IMR-90 (cell line): ENCODE results near the gene CASP9. TPM values are rescaled to one million over a fixed set of nuclear protein-coding genes. Genes with fewer than 3 reads are reported as not detected.

ENCODE experiments used
- ATAC-seq: fragments of 200-7000 bp; cut with Tn5 transposase; 2 replicates; pipeline ENCODE4 v1.9.1; 2020; ENCODE audit warnings: low read depth, mild to moderate bottlenecking, moderate library complexity
- BruUV-seq: library from RNA; stranded (reverse); fragments of 400-500 nt; replicated peaks from 2 replicates; lab custom pipeline; 2021; lab: Mats Ljungman, UMichigan
- CTCF ChIA-PET: fragments of 300-600 bp; formaldehyde crosslinking; extraction: SDS; loops from one replicate; lab custom pipeline; 2021; ENCODE audit warnings: antibody characterized with exemption; lab: Yijun Ruan, JAX
- POLR2A ChIA-PET: fragments of 300-600 bp; sonication (Branson Sonifier 250); formaldehyde crosslinking; loops from one replicate; lab custom pipeline; 2022; ENCODE audit warnings: antibody characterized with exemption; ENCODE audit not compliant: unreplicated experiment; lab: Charles Lee
- DNase-seq: peaks from one replicate; pipeline ENCODE4 v3.0.0; 2013
- H2AFZ ChIP-seq: replicated peaks from 2 replicates; pipeline ENCODE3; 2013; ENCODE audit warnings: low read length, mild to moderate bottlenecking; ENCODE audit not compliant: poor library complexity
- H2AK5ac ChIP-seq: 2 replicates; pipeline ENCODE4 v1.6.1; 2013; ENCODE audit warnings: low read depth, low read length, inconsistent platforms
- H2AK9ac ChIP-seq: replicated peaks from 2 replicates; pipeline ENCODE3; 2013; ENCODE audit warnings: mild to moderate bottlenecking, low read depth, low read length, moderate library complexity; ENCODE audit not compliant: poor library complexity
- H2BK120ac ChIP-seq: 2 replicates; pipeline ENCODE4 v1.6.1; 2013; ENCODE audit warnings: low read depth, low read length, inconsistent platforms
- H2BK15ac ChIP-seq: 3 replicates; pipeline ENCODE4 v1.6.1; 2013; ENCODE audit warnings: low read depth, low read length, inconsistent platforms
- H2BK20ac ChIP-seq: 2 replicates; pipeline ENCODE4 v1.6.1; 2013; ENCODE audit warnings: low read depth, mild to moderate bottlenecking, inconsistent platforms, low read length, moderate library complexity
- H2BK5ac ChIP-seq: 2 replicates; pipeline ENCODE4 v1.6.1; 2013; ENCODE audit warnings: mild to moderate bottlenecking, low read depth, low read length, inconsistent platforms; ENCODE audit not compliant: poor library complexity, severe bottlenecking
- H3K14ac ChIP-seq: replicated peaks from 2 replicates; pipeline ENCODE4 v1.6.1; 2013; ENCODE audit warnings: low read depth, low read length, inconsistent platforms
- H3K18ac ChIP-seq: 2 replicates; pipeline ENCODE4 v1.6.1; 2013; ENCODE audit warnings: low read depth, low read length, control low read depth
- H3K23ac ChIP-seq: 2 replicates; pipeline ENCODE4 v1.6.1; 2013; ENCODE audit warnings: low read depth, low read length, inconsistent platforms
- H3K27ac ChIP-seq: 2 replicates; pipeline ENCODE4 v1.5.1; 2013; ENCODE audit warnings: mild to moderate bottlenecking, control low read depth, low read length; ENCODE audit not compliant: insufficient read depth
- H3K27me3 ChIP-seq: 2 replicates; pipeline ENCODE4 v1.6.1; 2013; ENCODE audit warnings: low read length; ENCODE audit not compliant: control insufficient read depth, insufficient read depth
- H3K36me3 ChIP-seq: 2 replicates; pipeline ENCODE4 v1.6.1; 2013; ENCODE audit warnings: low read length, mixed read lengths; ENCODE audit not compliant: control insufficient read depth, insufficient read depth
- H3K4ac ChIP-seq: 2 replicates; pipeline ENCODE4 v1.6.1; 2013; ENCODE audit warnings: low read depth, low read length, inconsistent platforms
- H3K4me1 ChIP-seq: 2 replicates; pipeline ENCODE4 v1.6.1; 2013; ENCODE audit warnings: low read length, mixed read lengths; ENCODE audit not compliant: control insufficient read depth, insufficient read depth
- H3K4me2 ChIP-seq: 2 replicates; pipeline ENCODE4 v1.6.1; 2013; ENCODE audit warnings: low read depth, mild to moderate bottlenecking, control low read depth, low read length, moderate library complexity
- H3K4me3 ChIP-seq: 2 replicates; pipeline ENCODE4 v1.5.1; 2013; ENCODE audit warnings: low read depth, mild to moderate bottlenecking, control low read depth, low read length, moderate library complexity; ENCODE audit not compliant: insufficient read depth
- H3K56ac ChIP-seq: 2 replicates; pipeline ENCODE4 v1.6.1; 2013; ENCODE audit warnings: low read length, inconsistent platforms; ENCODE audit not compliant: insufficient read depth; ENCODE audit errors: extremely low read depth
- H3K79me1 ChIP-seq, 2 experiments: 2 replicates each; pipeline ENCODE4 v1.6.1; 2013; ENCODE audit warnings: low read length in 2 of 2, inconsistent platforms in 1 of 2, low read depth in 1 of 2
- H3K9ac ChIP-seq: 2 replicates; pipeline ENCODE4 v1.6.1; 2013; ENCODE audit warnings: low read depth, low read length, control low read depth
- H3K9me1 ChIP-seq: 2 replicates; pipeline ENCODE4 v1.6.1; 2013; ENCODE audit warnings: low read length, inconsistent platforms; ENCODE audit not compliant: insufficient read depth
- H3K9me3 ChIP-seq: 2 replicates; pipeline ENCODE4 v1.6.1; 2013; ENCODE audit warnings: low read length; ENCODE audit not compliant: control insufficient read depth, insufficient read depth
- H4K20me1 ChIP-seq: 2 replicates; pipeline ENCODE4 v1.6.1; 2013; ENCODE audit warnings: low read length, inconsistent platforms; ENCODE audit not compliant: insufficient read depth
- H4K5ac ChIP-seq: 2 replicates; pipeline ENCODE4 v1.6.1; 2013; ENCODE audit warnings: mild to moderate bottlenecking, low read depth, low read length, control low read depth
- H4K8ac ChIP-seq, 2 experiments: 2 replicates each; pipeline ENCODE4 v1.6.1; 2013; ENCODE audit warnings: low read depth in 2 of 2, low read length in 2 of 2, control low read depth in 1 of 2, inconsistent platforms in 1 of 2
- H4K91ac ChIP-seq: 2 replicates; pipeline ENCODE4 v1.6.1; 2013; ENCODE audit warnings: low read depth, low read length, inconsistent platforms; ENCODE audit not compliant: insufficient read depth
- BHLHE40 ChIP-seq: fragments of 150-350 bp; IDR thresholded peaks from 2 replicates; pipeline ENCODE4 v1.6.1; 2016; ENCODE audit warnings: mild to moderate bottlenecking, low read depth, low read length
- CEBPB ChIP-seq: IDR thresholded peaks from 2 replicates; pipeline ENCODE4 v1.6.1; 2012; ENCODE audit warnings: low read depth, low read length, improper control_type of control experiment
- CHD1 ChIP-seq: IDR thresholded peaks from 2 replicates; pipeline ENCODE4 v1.6.1; 2012; ENCODE audit warnings: low read depth, low read length, improper control_type of control experiment
- CTCF ChIP-seq: conservative IDR thresholded peaks from 2 replicates; pipeline ENCODE4 v1.5.1; 2012; ENCODE audit warnings: mild to moderate bottlenecking, low read depth, low read length, improper control_type of control experiment
- ELK1 ChIP-seq: fragments of 150-350 bp; IDR thresholded peaks from 2 replicates; pipeline ENCODE4 v1.6.1; 2016; ENCODE audit warnings: low read depth, mild to moderate bottlenecking, low read length, moderate library complexity, borderline replicate concordance
- FOS ChIP-seq: fragments of 150-350 bp; IDR thresholded peaks from 2 replicates; pipeline ENCODE4 v1.6.1; 2016; ENCODE audit warnings: low read depth, low read length
- MAFK ChIP-seq: IDR thresholded peaks from 2 replicates; pipeline ENCODE4 v1.6.1; 2012; ENCODE audit warnings: low read depth, low read length, improper control_type of control experiment
- MAZ ChIP-seq: IDR thresholded peaks from 2 replicates; pipeline ENCODE4 v1.6.1; 2012; ENCODE audit warnings: low read depth, mild to moderate bottlenecking, low read length, improper control_type of control experiment, moderate library complexity, borderline replicate concordance
- MXI1 ChIP-seq: IDR thresholded peaks from 2 replicates; pipeline ENCODE4 v1.6.1; 2012; ENCODE audit warnings: low read depth, mild to moderate bottlenecking, low read length, moderate library complexity, borderline replicate concordance
- NFE2L2 ChIP-seq: fragments of 150-350 bp; IDR thresholded peaks from 2 replicates; pipeline ENCODE4 v1.6.1; 2016; ENCODE audit warnings: low read depth, mild to moderate bottlenecking, low read length
- POLR2A ChIP-seq: IDR thresholded peaks from 2 replicates; pipeline ENCODE4 v1.6.1; 2012; ENCODE audit warnings: mild to moderate bottlenecking, low read depth, low read length
- RAD21 ChIP-seq: IDR thresholded peaks from 2 replicates; pipeline ENCODE4 v1.6.1; 2012; ENCODE audit warnings: low read length, improper control_type of control experiment
- RCOR1 ChIP-seq: IDR thresholded peaks from 2 replicates; pipeline ENCODE4 v1.6.1; 2012; ENCODE audit warnings: mild to moderate bottlenecking, low read length, improper control_type of control experiment; ENCODE audit not compliant: insufficient replicate concordance
- RFX5 ChIP-seq: IDR thresholded peaks from 2 replicates; pipeline ENCODE4 v1.8.0; 2012; ENCODE audit warnings: low read depth, mild to moderate bottlenecking, low read length, moderate library complexity
- SMC3 ChIP-seq: fragments of 150-350 bp; IDR thresholded peaks from 2 replicates; pipeline ENCODE4 v1.6.1; 2016; ENCODE audit warnings: low read depth, mild to moderate bottlenecking, antibody characterized with exemption, low read length, moderate library complexity
- WGBS, 2 experiments: methylation state at CpG; one replicate each; pipeline versions ENCODE4 v1.1.5 to v1.1.7; 2013; ENCODE audit warnings: missing lambda C conversion rate in 2 of 2; ENCODE audit not compliant: insufficient read length in 1 of 2; ENCODE audit errors: extremely low coverage in 2 of 2; 5-methylcytosine and 5-hydroxymethylcytosine counted together
- dilution Hi-C: fragments of 300-500 bp; cut with HindIII; formaldehyde crosslinking; loops from one replicate; pipeline ENCODE4 v1.14.3; 2018; ENCODE audit warnings: low sequenced_read_pairs; ENCODE audit not compliant: unreplicated experiment
- in situ Hi-C: fragments of 300-500 bp; cut with MboI; formaldehyde crosslinking; loops from 3 replicates; pipeline ENCODE4 v1.14.3; 2019; ENCODE audit warnings: low sequenced_read_pairs, inconsistent platforms, mixed read lengths
- intact Hi-C: fragments of 100-400 bp; cut with micrococcal nuclease; formaldehyde crosslinking; loops from 2 replicates; pipeline ENCODE4 v1.10.0; 2022
- polyA plus RNA-seq, 3 experiments: library from polyadenylated mRNA; depleted of rRNA; stranded (reverse); fragments of >200 nt; gene quantifications; 2 replicates each; pipeline ENCODE4 v1.2.3, GENCODE V29; 2012; ENCODE audit warnings: low replicate concordance in 1 of 3
- total RNA-seq: library from RNA; depleted of rRNA; stranded (reverse); fragments of >200 nt; gene quantifications from 2 replicates; pipeline ENCODE4 v1.2.3, GENCODE V29; 2012
- TF ChIP-seq, protein P1 (sequence below): fragments of 150-350 bp; IDR thresholded peaks from 2 replicates; pipeline ENCODE4 v1.6.1; 2017; ENCODE audit warnings: mild to moderate bottlenecking, antibody characterized with exemption, low read length, low read depth

CASP9 gene
- total and polyA plus RNA-seq, 2 of the 4 experiments (the other 2 are of a cell fraction): 7.0 to 8.3 TPM

DNA sequence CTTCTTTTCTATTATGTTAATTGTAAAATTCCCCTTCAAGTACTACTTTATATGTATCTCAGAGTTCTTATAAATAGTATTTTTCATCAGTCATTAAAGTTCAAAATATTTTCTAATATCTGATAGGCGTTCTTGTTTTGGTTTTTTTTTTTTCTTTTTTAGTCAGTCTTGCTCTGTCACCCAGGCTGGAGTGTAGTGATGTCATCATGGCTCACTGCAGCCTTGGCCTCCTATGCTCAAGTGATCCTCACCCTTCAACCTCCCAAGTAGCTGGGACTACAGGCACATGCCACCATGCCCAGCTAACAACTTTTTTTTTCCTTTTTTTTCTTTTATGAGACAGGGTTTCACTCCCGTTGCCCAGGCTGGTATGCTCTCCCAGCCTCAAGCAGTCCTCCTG is 33.6 kb upstream of the CASP9 start:
- Histone ChIP-seq H3K79me1 (no peaks in the 10 kb centered on the region), H3K27me3 (no peaks in the 10 kb centered on the region), H4K91ac (no peak overlapping the region), H3K14ac (no peak overlapping the region), H3K18ac (no peak overlapping the region), H3K9me1 (no peaks in the 10 kb centered on the region; the same call in 1 of the 2 replicates), H2BK5ac (no peak overlapping the region), H4K20me1 (no peaks in the 10 kb centered on the region), H2BK120ac (no peak overlapping the region), H3K4me2 (no peak overlapping the region), H3K27ac (no peak overlapping the region), H3K4ac (no peak overlapping the region), H3K9ac (no peak overlapping the region), H2BK15ac (no peak overlapping the region), H3K56ac (no peak overlapping the region), H2AK5ac (no peak overlapping the region), H2AK9ac (no peak overlapping the region), H2AFZ (no peak overlapping the region), H3K9me3 (no peaks in the 10 kb centered on the region), H3K4me3 (no peak overlapping the region), H2BK20ac (no peak overlapping the region), H4K5ac (no peak overlapping the region), H3K23ac (no peak overlapping the region), H4K8ac (no peak overlapping the region), H3K4me1 (no peaks in the 10 kb centered on the region), H3K36me3 (peaks cover 21% of the 10 kb centered on the region)
- dilution Hi-C loops (no loop called here), intact Hi-C loops (no loop called here), in situ Hi-C loops (no loop called here)
- no peak for TF ChIP-seq BHLHE40
- TF ChIP-seq CHD1: no peak
- no peak for TF ChIP-seq MAZ
- no peak for TF ChIP-seq POLR2A
- TF ChIP-seq NFE2L2: no peak
- TF ChIP-seq ELK1: no peak
- TF ChIP-seq MXI1: no peak
- TF ChIP-seq, protein P1, sequence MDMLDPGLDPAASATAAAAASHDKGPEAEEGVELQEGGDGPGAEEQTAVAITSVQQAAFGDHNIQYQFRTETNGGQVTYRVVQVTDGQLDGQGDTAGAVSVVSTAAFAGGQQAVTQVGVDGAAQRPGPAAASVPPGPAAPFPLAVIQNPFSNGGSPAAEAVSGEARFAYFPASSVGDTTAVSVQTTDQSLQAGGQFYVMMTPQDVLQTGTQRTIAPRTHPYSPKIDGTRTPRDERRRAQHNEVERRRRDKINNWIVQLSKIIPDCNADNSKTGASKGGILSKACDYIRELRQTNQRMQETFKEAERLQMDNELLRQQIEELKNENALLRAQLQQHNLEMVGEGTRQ: no peak
- TF ChIP-seq FOS: no peak
- TF ChIP-seq SMC3: no peak
- TF ChIP-seq RAD21: no peak
- no peak for TF ChIP-seq CTCF
- no peak for TF ChIP-seq MAFK
- no peak for TF ChIP-seq RCOR1
- no peak for TF ChIP-seq CEBPB
- TF ChIP-seq RFX5: no peak
- POLR2A ChIA-PET: no interaction called here
- WGBS, 2 experiments: no CpG with 5 or more reads among the region's 2 CpGs
- BruUV-seq: no TSS peak
- ATAC-seq (no peak), DNase-seq (peak; percentile 10)
- CTCF ChIA-PET: no interaction called here
